SW480 (cell line): ENCODE results near the gene SULT2B1.

ENCODE experiments used
- DNase-seq: peaks from one replicate; pipeline ENCODE4 v3.0.0-alpha.2; 2016; ENCODE audit warnings: low spot score

Gene SULT2B1

DNA sequence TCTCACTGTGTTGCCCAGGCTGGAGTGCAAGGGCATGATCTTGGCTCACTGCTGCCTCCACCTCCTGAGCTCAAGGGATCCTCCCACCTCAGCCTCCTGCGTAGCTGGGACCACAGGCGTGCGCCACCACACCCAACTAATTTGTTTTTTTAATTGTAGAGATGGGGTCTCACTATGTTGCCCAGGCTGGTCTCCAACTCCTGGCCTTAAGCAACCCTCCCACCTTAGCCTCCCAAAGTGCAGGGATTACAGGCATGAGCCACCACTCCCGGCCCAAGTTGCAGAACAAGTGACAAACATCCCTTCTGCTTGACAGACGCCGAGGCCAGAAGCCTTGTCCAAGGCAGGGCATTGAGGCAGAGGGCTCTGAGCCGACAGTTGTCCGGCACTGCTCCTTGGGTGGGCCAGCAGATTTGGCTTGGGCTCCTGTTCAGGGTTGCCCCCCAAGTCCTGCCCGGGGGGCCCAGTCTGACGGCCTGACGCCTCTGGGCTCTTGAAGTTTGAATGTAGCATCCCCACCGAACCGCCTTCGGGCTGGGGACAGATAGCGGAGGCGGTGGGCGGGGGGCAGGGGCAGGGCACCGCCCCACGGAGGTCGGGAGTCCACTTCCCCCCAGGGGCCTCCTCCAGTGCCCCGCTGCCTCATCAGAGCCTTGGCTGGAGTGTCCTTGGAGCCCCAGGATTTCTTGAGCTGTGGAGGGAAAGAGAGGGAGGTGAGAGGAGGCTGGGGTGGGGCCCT lies 48.9 kb downstream of the SULT2B1 start:
- DNase-seq: no peak

DNA sequence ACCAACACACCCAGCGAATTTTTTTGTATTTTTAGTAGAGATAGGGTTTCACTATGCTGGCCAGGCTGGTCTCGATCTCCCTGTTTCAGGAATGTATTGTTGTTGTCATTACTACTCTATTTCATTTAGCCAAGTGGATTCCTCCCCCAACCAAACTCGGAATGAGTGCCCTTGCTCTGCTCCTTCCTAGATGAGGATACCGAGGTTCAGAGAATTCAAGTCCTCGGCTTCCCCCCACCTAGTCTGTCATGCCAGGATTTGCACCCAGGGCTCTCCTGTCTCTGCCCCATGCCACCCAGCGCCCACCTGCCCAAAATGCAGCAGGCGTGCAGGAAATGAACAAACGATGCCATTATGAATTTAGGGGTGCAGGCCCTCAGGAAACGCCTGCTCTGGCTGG lies 51.0 kb downstream of the SULT2B1 start:
- no peak for DNase-seq

DNA sequence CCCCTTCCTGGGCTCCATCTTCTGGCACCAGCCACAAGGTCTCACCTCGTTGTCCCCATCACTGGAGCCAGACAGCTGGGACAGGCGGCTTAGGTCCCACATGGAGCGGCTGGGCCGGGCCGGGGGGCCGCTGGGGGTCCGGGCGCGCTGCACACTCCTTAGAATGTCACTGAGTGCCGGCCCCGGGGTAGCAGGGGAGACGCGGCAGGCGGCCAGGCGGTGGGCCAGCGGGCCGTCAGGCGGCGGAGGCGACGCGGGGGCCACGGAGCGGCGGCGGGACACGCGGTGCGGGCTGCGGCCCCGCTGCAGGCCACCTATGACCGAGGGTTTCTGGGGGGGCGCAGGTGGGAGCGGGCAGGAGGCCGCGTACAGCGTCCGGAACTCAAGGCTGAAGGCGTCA lies 51.5 kb downstream of the SULT2B1 start:
- DNase-seq: no peak

DNA sequence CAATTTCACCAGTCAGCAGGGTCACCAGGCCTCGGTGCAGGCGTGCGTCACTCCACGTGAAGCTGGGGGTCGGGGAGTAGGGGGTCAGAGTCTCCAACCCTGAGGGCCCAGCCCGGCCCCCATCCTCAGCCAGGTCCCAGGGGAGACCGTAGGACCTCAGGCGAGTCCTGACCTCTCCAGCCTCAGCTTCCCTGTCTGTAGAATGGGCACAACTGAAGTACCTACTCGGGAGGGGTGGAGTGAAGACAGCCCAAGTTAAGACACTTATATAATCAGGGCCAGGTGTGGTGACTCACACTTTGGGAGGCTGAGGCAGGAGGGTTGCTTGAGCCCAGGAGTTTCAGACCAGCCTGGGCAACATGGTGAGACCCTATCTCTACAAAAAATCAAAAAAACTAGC lies 51.9 kb downstream of the SULT2B1 start:
- no peak for DNase-seq

DNA sequence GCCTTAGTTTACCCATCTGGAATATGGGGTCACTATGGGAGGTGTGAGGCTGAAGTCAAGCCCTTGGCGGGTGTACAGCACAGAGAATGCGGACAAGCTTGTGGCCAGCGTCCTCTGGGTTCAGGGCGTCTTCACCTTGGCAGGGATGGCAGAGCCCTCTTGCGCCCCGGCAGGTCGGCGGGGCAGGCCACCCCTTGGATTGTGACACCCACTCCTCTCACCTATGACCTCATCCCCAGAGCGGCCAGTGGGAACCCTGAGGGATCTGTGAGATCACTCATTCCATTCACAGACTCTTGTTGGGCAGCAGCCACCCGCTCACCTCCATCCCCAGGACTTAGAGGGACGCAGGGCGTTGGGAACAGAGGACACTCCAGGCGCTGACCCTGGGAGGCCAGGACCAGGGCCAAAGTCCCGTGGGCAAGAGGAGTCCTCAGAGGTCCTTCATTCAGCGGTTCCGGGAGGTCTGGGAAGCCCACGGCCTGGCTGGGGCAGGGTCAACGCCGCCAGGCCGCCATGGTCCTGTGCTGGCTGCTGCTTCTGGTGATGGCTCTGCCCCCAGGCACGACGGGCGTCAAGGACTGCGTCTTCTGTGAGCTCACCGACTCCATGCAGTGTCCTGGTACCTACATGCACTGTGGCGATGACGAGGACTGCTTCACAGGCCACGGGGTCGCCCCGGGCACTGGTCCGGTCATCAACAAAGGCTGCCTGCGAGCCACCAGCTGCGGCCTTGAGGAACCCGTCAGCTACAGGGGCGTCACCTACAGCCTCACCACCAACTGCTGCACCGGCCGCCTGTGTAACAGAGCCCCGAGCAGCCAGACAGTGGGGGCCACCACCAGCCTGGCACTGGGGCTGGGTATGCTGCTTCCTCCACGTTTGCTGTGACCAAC lies 54.7 kb downstream of the SULT2B1 start, which contains the start of gene SPACA4:
SPACA4 (plus strand) TSS at position 280 of the 896 bp plus-strand sequence; CDS start at position 517, 237 bp downstream.
- no peak for DNase-seq

DNA sequence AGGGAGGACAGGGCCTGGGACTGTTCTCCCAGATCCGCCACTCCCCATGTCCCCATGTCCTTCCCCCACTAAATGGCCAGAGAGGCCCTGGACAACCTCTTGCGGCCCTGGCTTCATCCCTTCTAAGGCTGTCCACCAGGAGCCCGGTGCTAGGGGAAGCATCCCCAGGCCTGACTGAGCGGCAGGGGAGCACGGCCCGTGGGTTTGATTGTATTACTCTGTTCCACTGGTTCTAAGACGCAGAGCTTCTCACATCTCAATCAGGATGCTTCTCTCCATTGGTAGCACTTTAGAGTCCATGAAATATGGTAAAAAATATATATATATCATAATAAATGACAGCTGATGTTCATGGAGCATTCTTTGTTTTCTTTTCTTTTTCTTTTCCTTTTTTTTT lies 55.4 kb downstream of the SULT2B1 start:
- no peak for DNase-seq

DNA sequence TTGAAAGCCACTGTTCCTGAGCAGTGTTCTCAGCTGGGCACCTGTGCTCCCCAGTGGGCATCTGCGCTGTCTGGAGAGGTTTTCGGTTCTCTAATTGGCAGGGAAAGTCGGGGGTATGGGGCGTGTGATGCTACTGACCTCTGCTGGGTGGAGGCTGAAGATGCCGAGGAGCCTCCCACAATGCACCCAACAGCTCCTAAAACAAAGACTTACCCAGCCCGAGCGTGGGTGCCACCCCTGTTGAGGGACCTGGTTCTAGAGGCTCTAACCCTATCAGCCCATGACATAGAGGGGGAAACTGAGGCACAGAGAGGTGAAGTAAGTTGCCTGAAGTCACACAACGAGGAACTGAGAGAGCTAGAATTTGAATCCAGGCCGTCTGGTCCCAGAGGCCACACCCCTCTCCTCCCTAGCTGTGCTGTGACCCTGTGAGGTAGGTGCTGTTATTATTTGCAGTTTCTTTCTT lies 56.9 kb downstream of the SULT2B1 start:
- DNase-seq: peak; percentile 84

DNA sequence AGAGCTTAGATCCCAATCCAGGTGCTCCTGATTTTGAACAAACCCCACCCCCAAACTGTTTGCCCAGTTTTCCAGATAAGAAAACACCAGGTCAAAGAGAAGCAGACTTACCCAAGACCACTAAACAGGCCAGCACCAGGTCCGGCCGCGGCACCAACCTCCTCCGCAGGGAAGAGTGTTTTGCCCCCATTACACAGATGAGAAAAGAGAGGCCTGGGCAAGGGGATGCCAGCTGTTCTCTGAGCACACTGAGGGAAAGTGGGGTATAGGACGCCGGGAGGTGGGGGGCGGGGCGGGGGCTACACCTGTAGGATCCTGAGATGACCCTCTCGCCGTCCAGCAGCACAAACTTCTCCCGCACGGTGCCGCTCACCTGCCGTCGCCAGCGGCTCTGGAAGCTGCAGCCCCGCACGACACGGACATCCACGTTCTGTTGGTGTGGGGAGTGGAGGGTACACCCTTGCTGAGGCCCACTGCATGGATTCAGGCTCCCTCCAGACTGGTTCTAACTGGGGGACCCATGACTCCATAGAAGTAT lies 57.7 kb downstream of the SULT2B1 start:
- no peak for DNase-seq

DNA sequence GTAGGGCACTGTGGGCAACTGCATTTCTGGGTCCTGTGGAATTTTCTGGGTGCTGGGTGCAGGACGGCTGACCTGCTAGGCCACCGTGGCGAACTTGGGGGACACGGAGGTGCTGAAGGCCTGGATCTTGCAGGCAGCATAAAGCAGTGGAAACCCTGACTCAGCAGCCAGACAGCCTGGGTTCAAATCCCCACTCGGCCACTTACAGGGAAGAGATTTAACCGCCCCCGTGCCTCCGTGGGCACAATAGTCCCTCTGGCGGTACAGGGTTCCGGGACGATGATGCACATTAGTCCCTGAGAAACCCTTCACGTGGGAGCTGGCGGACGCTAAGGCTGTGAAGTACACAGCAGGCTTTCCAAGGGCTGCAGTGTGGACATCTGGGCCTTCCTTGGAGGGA lies 59.9 kb downstream of the SULT2B1 start:
- no peak for DNase-seq

DNA sequence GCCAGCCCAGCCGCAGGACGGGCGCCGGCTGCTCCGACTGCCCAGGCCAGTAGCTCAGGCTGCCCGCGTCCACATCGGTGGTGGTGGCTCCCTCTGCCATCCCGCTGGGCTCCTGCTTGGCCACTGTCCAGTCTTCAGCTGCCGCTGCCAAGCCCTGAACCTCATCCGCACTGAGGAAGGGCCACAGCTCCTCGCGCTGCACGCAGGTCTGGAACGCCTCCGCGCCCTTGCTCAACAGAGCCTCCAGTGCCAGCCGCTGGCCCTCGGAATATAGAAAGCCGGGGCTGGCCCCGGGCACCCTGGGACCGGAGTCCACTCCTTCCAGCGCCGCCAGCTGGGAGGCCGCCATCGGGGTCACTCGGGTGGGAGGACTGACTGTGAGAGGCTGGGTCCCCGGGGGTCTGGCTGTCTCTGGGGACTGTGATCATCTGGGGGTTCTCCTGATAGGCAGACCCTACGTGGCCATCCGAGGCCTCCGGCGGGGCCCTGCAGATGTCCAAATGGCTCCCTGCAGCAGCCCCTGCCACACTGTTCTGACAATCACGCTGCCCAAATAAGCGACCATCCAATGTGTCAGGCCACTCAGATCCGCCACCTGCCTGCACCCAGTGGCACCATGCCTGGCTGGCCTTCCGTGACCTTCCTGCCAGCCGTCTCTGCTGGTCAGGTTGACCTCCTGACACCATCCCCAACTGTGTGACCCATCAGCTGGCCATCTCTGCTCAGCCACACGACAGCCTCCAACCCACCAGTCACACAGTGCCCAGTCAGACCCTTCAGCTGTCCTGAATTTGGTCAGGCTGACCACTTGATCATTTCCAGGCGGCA lies 61.3 kb downstream of the SULT2B1 start:
- no peak for DNase-seq

DNA sequence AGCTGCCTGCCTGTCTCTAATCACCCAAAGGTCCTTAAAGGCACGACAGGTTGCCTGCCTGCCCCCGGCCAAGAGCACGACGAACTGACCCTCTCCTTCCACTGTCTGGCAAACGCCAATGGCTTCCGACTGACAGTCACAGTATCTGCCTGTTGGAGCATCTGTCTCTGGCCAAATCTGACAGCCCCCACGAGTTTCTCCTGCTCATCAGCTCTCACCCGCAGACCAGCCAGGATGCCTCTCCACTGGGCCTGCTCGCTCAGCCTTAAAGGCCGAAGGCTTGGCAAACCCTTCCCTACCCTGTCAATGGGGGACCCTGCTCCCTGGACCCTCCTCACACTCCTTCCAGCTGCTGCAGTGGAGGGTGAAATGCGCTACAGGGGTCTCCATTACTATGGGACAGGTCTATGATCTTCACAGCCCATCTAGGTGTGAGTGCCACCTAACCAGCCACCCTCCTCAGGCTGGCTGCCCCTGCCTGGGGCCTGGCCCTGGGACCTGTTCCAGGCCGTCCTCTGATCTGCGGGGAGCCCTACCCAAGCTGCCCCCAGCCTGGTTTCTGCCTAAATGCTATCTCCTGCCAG lies 62.0 kb downstream of the SULT2B1 start:
- DNase-seq: no peak

DNA sequence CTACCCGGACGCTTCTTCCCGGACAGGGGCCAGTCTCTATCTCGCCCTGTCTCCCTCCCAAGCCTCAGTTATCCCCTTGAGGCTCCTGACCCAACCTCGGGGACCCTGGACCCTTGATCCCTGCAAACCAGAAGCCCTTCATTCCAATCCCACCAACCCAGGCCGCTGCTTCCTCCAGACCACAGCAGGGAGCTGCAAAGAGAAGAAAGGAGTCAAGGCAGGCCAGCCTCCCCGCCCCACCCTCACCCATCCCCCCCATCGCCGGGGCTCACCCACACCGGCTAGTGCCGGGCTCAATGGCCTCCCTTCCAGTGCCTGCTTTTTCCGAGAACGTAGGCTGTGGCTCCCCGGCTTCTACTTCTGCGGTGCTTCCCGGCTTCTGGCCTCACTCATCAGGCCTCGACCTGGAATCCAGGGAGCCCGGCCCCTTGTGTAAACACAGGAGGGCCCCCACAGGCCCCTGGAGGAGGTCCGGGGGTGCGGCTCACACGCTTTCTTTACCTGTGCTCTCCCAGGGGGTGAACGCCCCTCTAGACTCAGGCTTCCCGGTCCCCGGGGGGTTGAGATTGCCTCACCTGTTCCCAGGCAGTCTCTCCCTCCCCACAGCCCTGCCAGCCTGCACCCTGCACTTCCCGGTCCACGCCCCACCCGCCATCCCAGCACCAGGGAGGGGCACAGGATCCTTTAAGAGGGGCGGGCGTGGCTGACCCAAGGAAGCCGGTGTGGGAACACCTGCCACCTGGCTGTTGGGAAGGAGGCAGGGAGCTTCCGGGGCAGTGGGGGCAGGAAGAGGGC lies 62.7 kb downstream of the SULT2B1 start, which contains the start of gene FAM83E:
FAM83E (minus strand) TSS at position 641 of the 795 bp plus-strand sequence. CDS start 1,704 bp downstream, outside the sequence.
- peak; percentile 85 for DNase-seq

DNA sequence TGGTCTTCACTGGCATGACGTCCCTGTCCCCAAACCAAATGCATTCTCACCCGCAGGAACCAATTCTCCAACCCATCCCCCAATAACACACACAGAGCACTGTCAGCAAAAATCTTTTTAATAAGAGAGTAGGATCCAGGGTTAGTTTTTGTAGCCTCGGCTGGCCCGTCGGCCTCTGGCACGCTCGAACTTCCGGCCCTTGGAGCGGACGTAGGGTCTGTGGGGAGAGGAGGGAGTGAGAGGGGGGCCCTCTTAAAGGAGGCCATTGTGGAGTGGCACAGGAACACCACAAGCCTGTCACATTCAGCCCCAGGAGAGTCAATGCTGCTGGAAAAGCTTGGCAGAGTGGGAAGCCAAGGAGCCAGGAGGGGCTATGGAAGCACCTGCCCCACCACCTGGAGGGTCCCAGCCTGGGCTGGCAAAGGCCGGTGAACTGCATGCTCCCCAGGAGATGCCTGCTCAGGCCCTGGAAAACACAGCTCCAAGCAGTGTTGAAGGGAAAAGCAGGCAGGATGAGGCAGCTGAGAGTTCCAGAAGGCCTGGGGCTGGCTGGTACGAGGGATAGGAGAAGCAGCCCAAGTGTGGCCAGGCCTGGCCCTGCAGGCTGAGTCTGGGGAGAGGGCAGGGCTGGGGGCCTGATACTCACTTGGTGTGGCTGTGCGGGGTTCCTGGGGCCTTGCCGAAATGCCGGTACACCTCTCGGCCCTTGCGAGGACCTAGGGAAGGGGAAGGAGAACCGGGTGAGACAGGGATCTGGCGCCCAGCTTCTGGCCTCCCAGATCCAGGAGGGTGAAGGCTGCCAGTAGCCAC lies 63.5 kb downstream of the SULT2B1 start:
- no peak for DNase-seq

DNA sequence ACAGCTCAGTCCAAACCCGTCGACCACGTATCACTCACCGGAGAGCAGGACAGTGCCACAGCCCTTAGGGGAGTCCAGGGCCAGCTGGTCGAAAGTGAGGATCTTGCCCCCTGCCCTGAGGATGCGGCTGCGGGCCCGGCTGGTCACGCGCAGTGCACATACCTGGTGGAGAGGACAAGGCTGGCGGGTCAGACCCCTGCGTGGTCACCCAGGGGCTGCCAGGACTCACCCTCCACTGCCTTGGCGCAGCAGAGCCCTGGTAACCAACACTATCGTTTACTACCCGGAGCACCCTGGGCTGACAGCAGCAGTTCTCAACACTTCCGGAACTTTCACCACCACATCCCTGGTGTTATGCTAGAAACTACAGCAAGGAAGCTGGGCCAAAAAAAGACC lies 64.1 kb downstream of the SULT2B1 start:
- DNase-seq: no peak

DNA sequence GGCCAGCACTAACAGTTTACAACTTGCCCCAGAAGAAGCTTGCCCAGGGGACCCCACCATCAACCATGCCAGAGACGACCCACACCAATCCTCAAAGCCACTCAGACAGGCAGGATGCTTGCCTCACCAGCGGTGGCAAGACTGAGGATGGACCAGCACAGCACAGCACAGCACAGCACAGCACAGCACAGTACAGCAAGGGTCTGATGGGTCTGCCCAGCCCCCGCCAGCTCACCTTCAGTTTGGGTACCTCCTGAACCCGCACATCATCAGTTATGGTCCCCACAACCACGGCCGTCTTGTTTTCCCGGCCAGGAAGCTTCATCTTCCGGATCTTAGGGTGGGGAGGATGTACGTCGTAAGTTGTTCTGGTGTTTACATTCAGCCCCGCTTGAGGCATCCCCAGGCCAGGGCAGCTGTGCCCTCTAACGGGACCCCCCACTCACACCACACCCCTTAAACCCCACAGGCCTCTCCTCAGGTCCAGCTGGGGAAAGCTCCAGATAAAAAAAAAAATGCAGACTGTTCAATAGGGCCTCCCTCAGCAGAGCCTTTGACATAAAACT lies 64.6 kb downstream of the SULT2B1 start:
- DNase-seq: no peak

DNA sequence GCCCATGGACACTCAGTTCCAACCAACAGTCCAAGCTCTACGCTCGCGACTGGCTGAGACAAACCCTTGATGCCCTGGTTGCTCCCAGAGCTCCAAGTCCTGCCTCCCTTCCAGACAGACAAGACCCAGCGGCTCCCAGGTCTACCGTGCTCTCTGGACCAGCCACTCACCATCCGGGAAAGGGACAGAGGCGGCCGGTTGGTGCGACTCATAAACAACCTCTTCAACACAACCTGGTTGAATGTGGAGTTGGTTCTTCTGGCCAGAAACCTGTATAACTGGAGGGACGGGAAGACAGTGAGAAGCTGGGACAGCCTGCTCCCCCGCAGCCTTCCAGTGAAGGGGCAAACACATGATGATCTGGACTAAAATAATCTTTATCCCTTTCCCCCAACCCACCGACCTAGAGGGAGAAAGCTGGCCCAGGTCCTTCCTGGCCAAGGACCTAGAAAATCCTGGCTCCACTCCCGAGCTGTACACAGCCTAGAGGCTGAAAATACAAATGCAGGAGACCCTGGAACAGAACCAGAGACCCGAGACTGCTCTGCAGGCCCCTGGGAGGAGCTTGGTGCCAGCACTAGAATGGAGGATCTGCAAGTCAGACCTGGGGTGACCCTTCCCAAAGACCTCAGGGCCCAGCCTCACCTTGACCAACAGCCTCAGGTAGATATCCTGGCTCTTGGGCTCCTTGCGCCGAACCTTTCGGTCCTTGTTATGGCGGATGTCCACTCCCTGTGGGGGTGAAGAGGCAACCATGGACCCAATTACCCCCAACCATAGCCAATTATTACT lies 65.4 kb downstream of the SULT2B1 start:
- no peak for DNase-seq

DNA sequence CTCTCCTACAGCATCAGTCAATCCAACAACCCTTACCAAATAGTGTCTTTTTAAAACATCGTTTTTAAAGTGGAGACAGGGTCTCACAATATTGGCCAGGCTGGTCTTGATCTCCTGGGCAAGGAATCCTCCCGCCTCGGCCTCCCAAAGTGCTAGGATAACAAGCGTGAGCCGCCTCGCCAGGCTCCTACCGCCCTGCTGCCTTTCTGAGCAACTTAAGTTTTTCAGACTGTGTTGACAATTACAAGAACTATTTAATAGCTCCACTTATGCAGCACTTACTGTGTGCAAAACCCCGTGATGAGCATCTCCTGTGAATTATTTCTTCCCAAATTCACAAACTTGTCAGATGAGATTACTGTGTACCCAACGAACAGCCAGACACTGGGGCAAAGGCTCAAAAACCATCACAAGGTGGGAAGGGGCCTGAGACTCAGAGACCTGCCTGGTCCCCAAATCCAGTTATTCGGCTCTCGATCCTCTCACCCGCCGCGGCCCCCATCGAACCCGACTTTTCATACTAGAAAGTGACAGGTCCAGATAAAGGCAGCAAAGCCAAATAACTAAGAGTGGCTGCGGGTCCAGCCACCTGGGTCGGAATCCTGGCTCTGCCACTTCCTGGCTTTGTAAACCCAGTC lies 66.4 kb downstream of the SULT2B1 start:
- DNase-seq: no peak
